OCI-LY7 (cell line): ENCODE measurements around the gene SHCBP1. TPM values are rescaled to one million over a fixed set of nuclear protein-coding genes. Genes with fewer than 3 reads are reported as not detected.
"Not testable (repeated sequence)": the region's sequence is repeated elsewhere in the genome, so short reads cannot be mapped to it uniquely, and the experiment has no call there.

ENCODE experiments used
- BruUV-seq: library from RNA; stranded (reverse); fragments of 400-500 nt; replicated peaks from 2 replicates; lab custom pipeline; 2021; lab: Mats Ljungman, UMichigan
- CTCF ChIA-PET: fragments of 300-600 bp; sonication (Branson Sonifier 250); formaldehyde crosslinking; loops from one replicate; lab custom pipeline; 2022; ENCODE audit warnings: antibody characterized with exemption; ENCODE audit not compliant: unreplicated experiment; lab: Charles Lee
- POLR2A ChIA-PET: fragments of 300-600 bp; sonication (Branson Sonifier 250); formaldehyde crosslinking; loops from one replicate; lab custom pipeline; 2022; ENCODE audit warnings: antibody characterized with exemption; lab: Charles Lee
- DNase-seq: peaks from one replicate; pipeline ENCODE4 v3.0.0-alpha.2; 2015; ENCODE audit warnings: low spot score
- H2AFZ ChIP-seq: fragments of 200-600 bp; sonication (generic), shearing (Covaris generic); 2 replicates; pipeline ENCODE4 v1.6.1; 2014; ENCODE audit warnings: mild to moderate bottlenecking, antibody characterized with exemption, low read length, moderate library complexity
- H3K27ac ChIP-seq: fragments of 200-600 bp; sonication (generic); 2 replicates; pipeline ENCODE4 v1.5.1; 2014; ENCODE audit warnings: mixed run types, low read depth, mild to moderate bottlenecking, moderate library complexity, low read length, inconsistent platforms; ENCODE audit not compliant: poor library complexity, severe bottlenecking
- H3K36me3 ChIP-seq: fragments of 200-600 bp; sonication (generic); 2 replicates; pipeline ENCODE4 v1.6.1; 2014; ENCODE audit warnings: mild to moderate bottlenecking, antibody characterized with exemption, low read length, moderate library complexity, mixed read lengths; ENCODE audit not compliant: insufficient read depth
- H3K4me1 ChIP-seq: fragments of 200-600 bp; sonication (generic); 2 replicates; pipeline ENCODE4 v1.5.1; 2014; ENCODE audit warnings: mild to moderate bottlenecking, low read length; ENCODE audit not compliant: insufficient read depth, poor library complexity, severe bottlenecking
- H3K4me2 ChIP-seq: fragments of 200-600 bp; sonication (generic); 2 replicates; pipeline ENCODE4 v1.6.1; 2014; ENCODE audit warnings: mild to moderate bottlenecking, low read length
- H3K4me3 ChIP-seq: fragments of 200-600 bp; sonication (generic); 2 replicates; pipeline ENCODE4 v1.5.1; 2014; ENCODE audit warnings: mild to moderate bottlenecking, low read depth, low read length; ENCODE audit not compliant: poor library complexity, severe bottlenecking
- H3K79me2 ChIP-seq: fragments of 200-600 bp; sonication (generic); 2 replicates; pipeline ENCODE4 v1.6.1; 2016; ENCODE audit warnings: low read depth, mild to moderate bottlenecking, low read length, moderate library complexity, mixed read lengths; ENCODE audit not compliant: insufficient read depth
- H3K9me2 ChIP-seq: fragments of 200-600 bp; sonication (generic); 2 replicates; pipeline ENCODE4 v1.6.1; 2016; ENCODE audit warnings: mild to moderate bottlenecking, low read length, mixed read lengths; ENCODE audit not compliant: insufficient read depth
- H3K9me3 ChIP-seq: fragments of 200-600 bp; sonication (generic); 2 replicates; pipeline ENCODE4 v1.6.1; 2014; ENCODE audit warnings: mild to moderate bottlenecking, mixed run types, low read length, mixed read lengths
- H4K20me1 ChIP-seq: fragments of 200-600 bp; sonication (generic); 2 replicates; pipeline ENCODE4 v1.6.1; 2014; ENCODE audit warnings: mild to moderate bottlenecking, antibody characterized with exemption, low read length, moderate library complexity, mixed read lengths; ENCODE audit not compliant: insufficient read depth
- EZH2phosphoT487 ChIP-seq: fragments of 200-600 bp; sonication (generic); IDR thresholded peaks from 2 replicates; pipeline ENCODE4 v1.6.1; 2018; ENCODE audit warnings: low read depth, borderline replicate concordance, mild to moderate bottlenecking, mixed run types, antibody characterized with exemption, low read length, moderate library complexity, mixed read lengths
- intact Hi-C: fragments of 100-400 bp; cut with micrococcal nuclease; formaldehyde crosslinking; loops from one replicate; pipeline ENCODE4 v1.10.0; 2022; ENCODE audit not compliant: unreplicated experiment
- total RNA-seq, 2 experiments: library from RNA; depleted of rRNA in 1 of 2; stranded (reverse); fragments of >200 nt in 1 of 2; shearing (Covaris generic) in 1 of 2; gene quantifications; 2 replicates each; pipeline ENCODE4 v1.2.3, GENCODE V29; 2014 to 2022
- TF ChIP-seq, protein P1 (sequence below): fragments of 200-600 bp; sonication (generic); conservative IDR thresholded peaks from 2 replicates; pipeline ENCODE4 v1.5.1; 2014; ENCODE audit warnings: mild to moderate bottlenecking, antibody characterized with exemption, low read length, moderate library complexity, mixed read lengths

The SHCBP1 gene
- total RNA-seq, 2 experiments from 2014 or later = 32.6 to 49.5 TPM

DNA sequence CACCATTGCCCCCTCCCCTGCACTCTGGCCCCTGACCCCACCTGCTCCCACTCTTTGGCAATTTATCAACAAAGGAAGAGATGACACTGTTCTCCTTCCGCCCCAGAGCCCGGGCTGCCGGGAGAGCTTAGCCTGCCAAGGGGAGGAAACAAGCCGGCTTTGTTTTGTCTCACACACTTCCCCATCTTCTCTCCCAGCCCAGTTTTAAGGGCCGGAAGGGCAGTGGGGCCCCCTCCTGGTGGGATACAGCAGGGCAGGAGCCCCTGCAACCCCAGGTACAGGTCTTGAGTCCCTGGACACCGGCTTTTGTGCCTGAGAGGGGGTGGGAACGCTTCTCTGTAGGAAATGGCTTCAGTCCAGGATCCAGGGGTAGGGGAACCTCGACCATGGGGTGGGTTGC is 2.1 kb upstream of the SHCBP1 start:
- H2AFZ ChIP-seq, H3K9me3 ChIP-seq, H3K4me2 ChIP-seq, intact Hi-C loops, H4K20me1 ChIP-seq, H3K9me2 ChIP-seq, POLR2A ChIA-PET, CTCF ChIA-PET, BruUV-seq, DNase-seq, H3K4me3 ChIP-seq, H3K27ac ChIP-seq: not testable (repeated sequence)
- Histone ChIP-seq H3K79me2 (peaks cover 28% of the 10 kb centered on the region), H3K4me1 (peaks cover 31% of the 10 kb centered on the region), H3K36me3 (peaks cover 14% of the 10 kb centered on the region)

DNA sequence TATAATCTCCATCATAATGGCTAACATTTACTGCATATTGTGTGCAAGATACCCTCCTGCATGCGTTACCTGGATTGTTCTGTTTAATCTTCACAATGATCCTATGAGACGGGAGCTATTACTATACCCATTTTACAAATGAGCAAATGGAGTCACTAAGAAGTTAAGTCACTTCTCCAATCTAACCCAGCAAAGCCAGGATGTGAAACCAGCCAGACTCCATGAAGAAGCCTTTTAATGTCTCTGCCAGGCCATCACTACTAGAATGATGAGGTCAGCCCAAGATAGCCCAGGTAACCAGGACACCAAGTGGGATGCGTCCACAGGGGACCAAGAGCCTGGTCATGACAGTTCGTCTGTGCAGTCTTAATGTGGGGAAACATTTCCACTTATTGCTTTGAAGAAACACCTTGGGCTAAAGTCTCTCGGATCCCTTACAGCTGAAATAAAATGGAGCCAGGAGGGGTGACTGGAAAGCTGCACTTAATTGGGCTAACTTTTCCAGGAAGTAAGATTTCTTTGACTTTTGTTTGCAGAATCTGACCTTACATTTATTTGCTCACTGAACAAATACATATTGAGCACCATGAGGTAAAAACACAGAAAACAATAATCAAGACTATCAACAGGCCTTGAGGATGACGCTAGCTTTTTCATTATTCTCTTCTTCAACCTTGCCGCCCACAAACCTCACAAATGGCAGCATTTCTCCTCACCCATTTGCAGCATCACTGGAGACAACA is 926 bp upstream of the SHCBP1 start:
- POLR2A ChIA-PET = interaction anchor here (0.7 kb wide), 2 partner anchors 184 to 921 kb away, joined by 4 to 6 read pairs; no protein-coding TSS in a partner anchor
- TF ChIP-seq, protein P1, sequence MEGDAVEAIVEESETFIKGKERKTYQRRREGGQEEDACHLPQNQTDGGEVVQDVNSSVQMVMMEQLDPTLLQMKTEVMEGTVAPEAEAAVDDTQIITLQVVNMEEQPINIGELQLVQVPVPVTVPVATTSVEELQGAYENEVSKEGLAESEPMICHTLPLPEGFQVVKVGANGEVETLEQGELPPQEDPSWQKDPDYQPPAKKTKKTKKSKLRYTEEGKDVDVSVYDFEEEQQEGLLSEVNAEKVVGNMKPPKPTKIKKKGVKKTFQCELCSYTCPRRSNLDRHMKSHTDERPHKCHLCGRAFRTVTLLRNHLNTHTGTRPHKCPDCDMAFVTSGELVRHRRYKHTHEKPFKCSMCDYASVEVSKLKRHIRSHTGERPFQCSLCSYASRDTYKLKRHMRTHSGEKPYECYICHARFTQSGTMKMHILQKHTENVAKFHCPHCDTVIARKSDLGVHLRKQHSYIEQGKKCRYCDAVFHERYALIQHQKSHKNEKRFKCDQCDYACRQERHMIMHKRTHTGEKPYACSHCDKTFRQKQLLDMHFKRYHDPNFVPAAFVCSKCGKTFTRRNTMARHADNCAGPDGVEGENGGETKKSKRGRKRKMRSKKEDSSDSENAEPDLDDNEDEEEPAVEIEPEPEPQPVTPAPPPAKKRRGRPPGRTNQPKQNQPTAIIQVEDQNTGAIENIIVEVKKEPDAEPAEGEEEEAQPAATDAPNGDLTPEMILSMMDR = no peak
- TF ChIP-seq EZH2phosphoT487 = no peak
- no peak for DNase-seq
- Histone ChIP-seq H4K20me1 (peaks cover 10% of the 10 kb centered on the region; the same call in 1 of the 2 replicates), H3K4me3 (peak overlapping the region; percentile 86), H3K79me2 (peaks cover 39% of the 10 kb centered on the region), H2AFZ (peak overlapping the region; percentile 90), H3K4me1 (peaks cover 31% of the 10 kb centered on the region), H3K4me2 (peak overlapping the region; percentile 85), H3K36me3 (peaks cover 25% of the 10 kb centered on the region), H3K9me2 (no peaks in the 10 kb centered on the region), H3K9me3 (no peaks in the 10 kb centered on the region), H3K27ac (peak overlapping the region; percentile 76)
- BruUV-seq = no TSS peak
- intact Hi-C loops = loop anchor here (2.0 kb wide), 1 partner anchor 67 kb away; the partner anchor contains the start of genes ORC6 and VPS35
- CTCF ChIA-PET = no interaction called here

DNA sequence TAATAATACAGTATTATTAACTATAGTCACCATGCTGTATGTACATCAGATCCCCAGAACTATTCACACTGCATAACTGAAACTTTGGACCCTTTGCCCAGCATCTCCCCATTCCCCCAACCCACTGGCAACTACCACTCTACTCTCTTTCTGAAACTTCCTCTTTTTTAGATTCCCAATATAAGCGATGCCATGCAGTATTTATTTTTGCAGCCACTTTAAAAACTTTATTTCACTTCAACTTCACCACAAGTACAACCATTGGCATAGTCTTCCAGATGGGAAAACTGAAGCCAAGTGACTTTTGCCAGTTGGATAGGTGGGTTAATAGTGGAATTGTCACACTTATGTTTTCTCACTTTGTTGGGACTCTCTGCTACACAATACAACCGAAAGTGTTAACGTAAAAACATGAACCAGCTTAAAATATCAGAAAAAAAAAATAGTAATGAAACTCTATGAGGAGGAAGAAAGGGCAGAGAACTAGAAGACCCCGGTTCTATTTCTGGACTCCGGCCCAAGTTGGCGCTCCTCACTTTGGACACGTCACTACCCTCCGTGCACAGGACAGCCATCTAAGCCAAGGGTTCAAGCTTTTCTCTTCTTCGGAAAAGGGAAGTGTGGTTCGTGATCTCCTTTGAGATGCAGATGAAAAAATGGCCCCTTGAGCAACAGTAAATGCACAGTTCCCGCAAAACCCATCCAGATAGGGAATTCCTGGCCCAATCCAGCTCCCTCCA is 743 bp downstream of the SHCBP1 start:
- H3K9me3 ChIP-seq = no peaks in the 10 kb centered on the region
- ChIA-PET POLR2A (interaction anchor here (0.6 to 1.3 kb wide), 9 partner anchors 9 to 194 kb away, joined by 3 to 5 read pairs (median 3); no protein-coding TSS in a partner anchor), CTCF (interaction anchor here (1.1 kb wide), 1 partner anchor 18 kb away, joined by 4 read pairs; no protein-coding TSS in a partner anchor)
- peak overlapping the region; percentile 90 for H2AFZ ChIP-seq
- TF ChIP-seq, protein P1 = no peak
- TF ChIP-seq EZH2phosphoT487 = no peak
- peak overlapping the region; percentile 93 for H3K4me2 ChIP-seq
- H3K27ac ChIP-seq = peak overlapping the region; percentile 76
- peaks cover 41% of the 10 kb centered on the region for H3K36me3 ChIP-seq
- DNase-seq = peak; percentile 67
- peaks cover 31% of the 10 kb centered on the region for H3K4me1 ChIP-seq
- peaks cover 45% of the 10 kb centered on the region for H3K79me2 ChIP-seq
- H3K9me2 ChIP-seq = no peaks in the 10 kb centered on the region
- peaks cover 10% of the 10 kb centered on the region; the same call in 1 of the 2 replicates for H4K20me1 ChIP-seq
- intact Hi-C loops = loop anchor here (2.0 kb wide), 1 partner anchor 68 kb away; the partner anchor contains the start of genes ORC6 and VPS35
- H3K4me3 ChIP-seq = peak overlapping the region; percentile 86
- no TSS peak for BruUV-seq
